GM23338 (cell line): ENCODE results near the gene RPL10.

Experiments
- CREB1 ChIP-seq: fragments of 250-450 bp; sonication (Bioruptor Pico); IDR thresholded peaks from 2 replicates; pipeline ENCODE4 v1.5.0; 2020; ENCODE audit warnings: low read depth, mild to moderate bottlenecking, moderate library complexity
- EZH2phosphoT487 ChIP-seq: fragments of 200-600 bp; sonication (generic); IDR thresholded peaks from one replicate; pipeline ENCODE4 v1.8.1; 2018; ENCODE audit warnings: antibody characterized with exemption; ENCODE audit not compliant: unreplicated experiment
- JUNB ChIP-seq: IDR thresholded peaks from one replicate; pipeline ENCODE4 v1.6.1; 2016; ENCODE audit warnings: antibody characterized with exemption; ENCODE audit not compliant: unreplicated experiment
- POLR2AphosphoS5 ChIP-seq: IDR thresholded peaks from 2 replicates; pipeline ENCODE4 v1.6.1; 2016; ENCODE audit warnings: antibody characterized with exemption, low read depth
- STAT1 ChIP-seq: IDR thresholded peaks from one replicate; pipeline ENCODE4 v1.6.1; 2016; ENCODE audit warnings: antibody characterized with exemption; ENCODE audit not compliant: unreplicated experiment
- TF ChIP-seq, protein P1 (sequence below), 2 experiments: fragments of 200-600 bp in 1 of 2; sonication (generic) in 1 of 2; conservative IDR thresholded peaks; 2 replicates each; pipeline versions ENCODE4 v1.5.1 to v1.6.1; 2016 to 2017; ENCODE audit warnings: antibody characterized with exemption in 2 of 2, low read depth in 2 of 2, mild to moderate bottlenecking in 2 of 2, moderate library complexity in 1 of 2
- TF ChIP-seq, protein P2 (sequence below): IDR thresholded peaks from 2 replicates; pipeline ENCODE4 v1.6.1; 2016; ENCODE audit warnings: antibody characterized with exemption
- TF ChIP-seq, protein P3 (sequence below): IDR thresholded peaks from one replicate; pipeline ENCODE4 v1.6.1; 2018; ENCODE audit warnings: antibody characterized with exemption; ENCODE audit not compliant: unreplicated experiment

DNA sequence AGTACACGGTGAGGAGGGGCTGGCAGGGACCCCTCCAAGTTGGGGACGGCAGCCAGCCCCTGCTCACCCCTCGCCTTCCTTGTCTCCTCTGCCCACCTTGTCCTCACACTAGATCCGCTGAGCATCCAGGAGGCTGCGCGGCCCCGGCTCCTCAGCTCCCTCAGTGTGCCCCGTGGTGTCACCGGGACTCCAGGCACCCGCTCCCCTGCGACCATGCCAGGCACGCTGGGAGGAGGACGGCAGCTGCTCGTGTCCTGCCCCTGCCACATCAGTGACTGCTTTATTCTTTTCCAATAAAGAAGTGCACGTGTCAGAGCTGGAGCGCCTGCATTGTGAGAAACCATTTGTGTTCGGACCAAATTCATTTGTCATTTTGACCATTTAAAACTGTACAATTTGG lies 52.1 kb downstream of the RPL10 start:
- TF ChIP-seq, protein P1, sequence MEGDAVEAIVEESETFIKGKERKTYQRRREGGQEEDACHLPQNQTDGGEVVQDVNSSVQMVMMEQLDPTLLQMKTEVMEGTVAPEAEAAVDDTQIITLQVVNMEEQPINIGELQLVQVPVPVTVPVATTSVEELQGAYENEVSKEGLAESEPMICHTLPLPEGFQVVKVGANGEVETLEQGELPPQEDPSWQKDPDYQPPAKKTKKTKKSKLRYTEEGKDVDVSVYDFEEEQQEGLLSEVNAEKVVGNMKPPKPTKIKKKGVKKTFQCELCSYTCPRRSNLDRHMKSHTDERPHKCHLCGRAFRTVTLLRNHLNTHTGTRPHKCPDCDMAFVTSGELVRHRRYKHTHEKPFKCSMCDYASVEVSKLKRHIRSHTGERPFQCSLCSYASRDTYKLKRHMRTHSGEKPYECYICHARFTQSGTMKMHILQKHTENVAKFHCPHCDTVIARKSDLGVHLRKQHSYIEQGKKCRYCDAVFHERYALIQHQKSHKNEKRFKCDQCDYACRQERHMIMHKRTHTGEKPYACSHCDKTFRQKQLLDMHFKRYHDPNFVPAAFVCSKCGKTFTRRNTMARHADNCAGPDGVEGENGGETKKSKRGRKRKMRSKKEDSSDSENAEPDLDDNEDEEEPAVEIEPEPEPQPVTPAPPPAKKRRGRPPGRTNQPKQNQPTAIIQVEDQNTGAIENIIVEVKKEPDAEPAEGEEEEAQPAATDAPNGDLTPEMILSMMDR (conservative IDR thresholded peaks at IDR 0.05; ENCODE audit: low read depth in 2 of 2), result no peak
- TF ChIP-seq EZH2phosphoT487 (no peak), CREB1 (CRISPR knock-in tag) (no peak), POLR2AphosphoS5 (no peak), STAT1 (no peak), JUNB (no peak)
- TF ChIP-seq, protein P2, sequence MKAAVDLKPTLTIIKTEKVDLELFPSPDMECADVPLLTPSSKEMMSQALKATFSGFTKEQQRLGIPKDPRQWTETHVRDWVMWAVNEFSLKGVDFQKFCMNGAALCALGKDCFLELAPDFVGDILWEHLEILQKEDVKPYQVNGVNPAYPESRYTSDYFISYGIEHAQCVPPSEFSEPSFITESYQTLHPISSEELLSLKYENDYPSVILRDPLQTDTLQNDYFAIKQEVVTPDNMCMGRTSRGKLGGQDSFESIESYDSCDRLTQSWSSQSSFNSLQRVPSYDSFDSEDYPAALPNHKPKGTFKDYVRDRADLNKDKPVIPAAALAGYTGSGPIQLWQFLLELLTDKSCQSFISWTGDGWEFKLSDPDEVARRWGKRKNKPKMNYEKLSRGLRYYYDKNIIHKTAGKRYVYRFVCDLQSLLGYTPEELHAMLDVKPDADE, result no peak
- TF ChIP-seq, protein P3, sequence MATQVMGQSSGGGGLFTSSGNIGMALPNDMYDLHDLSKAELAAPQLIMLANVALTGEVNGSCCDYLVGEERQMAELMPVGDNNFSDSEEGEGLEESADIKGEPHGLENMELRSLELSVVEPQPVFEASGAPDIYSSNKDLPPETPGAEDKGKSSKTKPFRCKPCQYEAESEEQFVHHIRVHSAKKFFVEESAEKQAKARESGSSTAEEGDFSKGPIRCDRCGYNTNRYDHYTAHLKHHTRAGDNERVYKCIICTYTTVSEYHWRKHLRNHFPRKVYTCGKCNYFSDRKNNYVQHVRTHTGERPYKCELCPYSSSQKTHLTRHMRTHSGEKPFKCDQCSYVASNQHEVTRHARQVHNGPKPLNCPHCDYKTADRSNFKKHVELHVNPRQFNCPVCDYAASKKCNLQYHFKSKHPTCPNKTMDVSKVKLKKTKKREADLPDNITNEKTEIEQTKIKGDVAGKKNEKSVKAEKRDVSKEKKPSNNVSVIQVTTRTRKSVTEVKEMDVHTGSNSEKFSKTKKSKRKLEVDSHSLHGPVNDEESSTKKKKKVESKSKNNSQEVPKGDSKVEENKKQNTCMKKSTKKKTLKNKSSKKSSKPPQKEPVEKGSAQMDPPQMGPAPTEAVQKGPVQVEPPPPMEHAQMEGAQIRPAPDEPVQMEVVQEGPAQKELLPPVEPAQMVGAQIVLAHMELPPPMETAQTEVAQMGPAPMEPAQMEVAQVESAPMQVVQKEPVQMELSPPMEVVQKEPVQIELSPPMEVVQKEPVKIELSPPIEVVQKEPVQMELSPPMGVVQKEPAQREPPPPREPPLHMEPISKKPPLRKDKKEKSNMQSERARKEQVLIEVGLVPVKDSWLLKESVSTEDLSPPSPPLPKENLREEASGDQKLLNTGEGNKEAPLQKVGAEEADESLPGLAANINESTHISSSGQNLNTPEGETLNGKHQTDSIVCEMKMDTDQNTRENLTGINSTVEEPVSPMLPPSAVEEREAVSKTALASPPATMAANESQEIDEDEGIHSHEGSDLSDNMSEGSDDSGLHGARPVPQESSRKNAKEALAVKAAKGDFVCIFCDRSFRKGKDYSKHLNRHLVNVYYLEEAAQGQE, result no peak
